PC-9 (cell line): ENCODE data around the gene FOXK1. TPM values are rescaled to one million over a fixed set of nuclear protein-coding genes. Genes with fewer than 3 reads are reported as not detected.

Experiments used
- BruUV-seq: library from RNA; stranded (reverse); fragments of 400-500 nt; replicated peaks from 2 replicates; lab custom pipeline; 2021; lab: Mats Ljungman, UMichigan
- CTCF ChIA-PET: fragments of 300-600 bp; sonication (Branson Sonifier 250); formaldehyde crosslinking; loops from one replicate; lab custom pipeline; 2022; ENCODE audit warnings: antibody characterized with exemption; lab: Charles Lee
- POLR2A ChIA-PET: fragments of 300-600 bp; sonication (Branson Sonifier 250); formaldehyde crosslinking; loops from one replicate; lab custom pipeline; 2022; ENCODE audit warnings: antibody characterized with exemption; ENCODE audit not compliant: unreplicated experiment; lab: Charles Lee
- DNase-seq, 2 experiments: peaks; one replicate each; pipeline versions ENCODE4 v3.0.0 to v3.0.0-alpha.2; 2015 to 2022; ENCODE audit warnings: mixed read lengths in 1 of 2
- H2AFZ ChIP-seq: fragments of 200-600 bp; sonication (generic); 2 replicates; pipeline ENCODE4 v1.8.1; 2017; ENCODE audit warnings: antibody characterized with exemption
- H3F3A ChIP-seq: fragments of 200-600 bp; sonication (generic); 2 replicates; pipeline ENCODE4 v1.8.1; 2017; ENCODE audit warnings: antibody characterized with exemption, mild to moderate bottlenecking, low read depth; ENCODE audit not compliant: insufficient read depth
- H3K27ac ChIP-seq: fragments of 200-600 bp; sonication (generic); 2 replicates; pipeline ENCODE4 v1.6.1; 2016; ENCODE audit warnings: mixed run types
- H3K27me3 ChIP-seq: fragments of 200-600 bp; sonication (generic); 2 replicates; pipeline ENCODE4 v1.6.1; 2016; ENCODE audit warnings: low read depth, mixed run types; ENCODE audit not compliant: insufficient read depth
- H3K36me3 ChIP-seq: fragments of 200-600 bp; sonication (generic); 2 replicates; pipeline ENCODE4 v1.6.1; 2016; ENCODE audit warnings: low read depth, mixed run types
- H3K4me1 ChIP-seq: fragments of 200-600 bp; sonication (generic); replicated peaks from 2 replicates; pipeline ENCODE4 v1.6.1; 2016; ENCODE audit warnings: mixed run types; ENCODE audit not compliant: insufficient read depth
- H3K4me2 ChIP-seq: fragments of 200-600 bp; sonication (generic); 2 replicates; pipeline ENCODE4 v1.6.1; 2017; ENCODE audit warnings: mixed run types
- H3K4me3 ChIP-seq: fragments of 200-600 bp; sonication (generic); 2 replicates; pipeline ENCODE4 v1.6.1; 2016; ENCODE audit warnings: mixed run types
- H3K79me2 ChIP-seq: fragments of 200-600 bp; sonication (generic); 2 replicates; pipeline ENCODE4 v1.6.1; 2017; ENCODE audit warnings: low read depth, mixed run types
- H3K9me2 ChIP-seq: fragments of 200-600 bp; sonication (generic); 2 replicates; pipeline ENCODE4 v1.8.1; 2017; ENCODE audit warnings: mild to moderate bottlenecking; ENCODE audit not compliant: insufficient read depth
- H3K9me3 ChIP-seq: fragments of 200-600 bp; sonication (generic); 2 replicates; pipeline ENCODE4 v1.8.1; 2016; ENCODE audit warnings: low read depth; ENCODE audit not compliant: insufficient read depth
- H4K20me1 ChIP-seq: fragments of 200-600 bp; sonication (generic); 2 replicates; pipeline ENCODE4 v1.8.1; 2017; ENCODE audit not compliant: insufficient read depth
- EZH2 ChIP-seq: fragments of 200-600 bp; sonication (generic); IDR thresholded peaks from 2 replicates; pipeline ENCODE4 v1.8.0; 2017; ENCODE audit warnings: antibody characterized with exemption, low read depth
- intact Hi-C: fragments of 100-400 bp; cut with micrococcal nuclease; formaldehyde crosslinking; loops from one replicate; pipeline ENCODE4 v1.10.0; 2022; ENCODE audit not compliant: unreplicated experiment
- total RNA-seq: library from RNA; stranded (reverse); gene quantifications from 2 replicates; pipeline ENCODE4 v1.2.3, GENCODE V29; 2021
- TF ChIP-seq, protein P1 (sequence below): fragments of 200-600 bp; sonication (generic); conservative IDR thresholded peaks from 2 replicates; pipeline ENCODE4 v1.6.1; 2017; ENCODE audit warnings: mixed run types, antibody characterized with exemption, mild to moderate bottlenecking, moderate library complexity

FOXK1 gene
- total RNA-seq, 1 experiment from 2014 or later, result 68.1 TPM

GRCh38 chr7:4747746-4748145 is 65.7 kb downstream of the FOXK1 start:
- H3K79me2 ChIP-seq, result peaks cover 58% of the 10 kb centered on the region
- 0 out of 2 replicates have a peak, but pooled peaks cover 12% of the 10 kb centered on the region for H3K36me3 ChIP-seq
- H3K27me3 ChIP-seq, result no peaks in the 10 kb centered on the region
- no peak overlapping the region for H3K4me2 ChIP-seq
- no peak overlapping the region for H2AFZ ChIP-seq
- no peak overlapping the region for H3K4me3 ChIP-seq
- CTCF ChIA-PET, result interaction anchor here (0.6 kb wide), 1 partner anchor 1880 kb away, joined by 8 read pairs; no protein-coding TSS in a partner anchor
- H3K9me3 ChIP-seq, result no peaks in the 10 kb centered on the region
- POLR2A ChIA-PET, result no interaction called here
- H3K27ac ChIP-seq, result no peak overlapping the region
- H4K20me1 ChIP-seq, result peaks cover 24% of the 10 kb centered on the region
- no peaks in the 10 kb centered on the region for H3K9me2 ChIP-seq
- H3K4me1 ChIP-seq, result peaks cover 34% of the 10 kb centered on the region
- H3F3A ChIP-seq, result peaks cover 40% of the 10 kb centered on the region
- DNase-seq, result no peak
- TF ChIP-seq, protein P1, sequence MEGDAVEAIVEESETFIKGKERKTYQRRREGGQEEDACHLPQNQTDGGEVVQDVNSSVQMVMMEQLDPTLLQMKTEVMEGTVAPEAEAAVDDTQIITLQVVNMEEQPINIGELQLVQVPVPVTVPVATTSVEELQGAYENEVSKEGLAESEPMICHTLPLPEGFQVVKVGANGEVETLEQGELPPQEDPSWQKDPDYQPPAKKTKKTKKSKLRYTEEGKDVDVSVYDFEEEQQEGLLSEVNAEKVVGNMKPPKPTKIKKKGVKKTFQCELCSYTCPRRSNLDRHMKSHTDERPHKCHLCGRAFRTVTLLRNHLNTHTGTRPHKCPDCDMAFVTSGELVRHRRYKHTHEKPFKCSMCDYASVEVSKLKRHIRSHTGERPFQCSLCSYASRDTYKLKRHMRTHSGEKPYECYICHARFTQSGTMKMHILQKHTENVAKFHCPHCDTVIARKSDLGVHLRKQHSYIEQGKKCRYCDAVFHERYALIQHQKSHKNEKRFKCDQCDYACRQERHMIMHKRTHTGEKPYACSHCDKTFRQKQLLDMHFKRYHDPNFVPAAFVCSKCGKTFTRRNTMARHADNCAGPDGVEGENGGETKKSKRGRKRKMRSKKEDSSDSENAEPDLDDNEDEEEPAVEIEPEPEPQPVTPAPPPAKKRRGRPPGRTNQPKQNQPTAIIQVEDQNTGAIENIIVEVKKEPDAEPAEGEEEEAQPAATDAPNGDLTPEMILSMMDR, result no peak
- TF ChIP-seq EZH2, result no peak
- BruUV-seq, result no TSS peak
- intact Hi-C loops, result no loop called here

- peaks cover 29% of the 10 kb centered on the region for H3K4me1 ChIP-seq
- H3K36me3 ChIP-seq, result 0 out of 2 replicates have a peak, but pooled peaks cover 8% of the 10 kb centered on the region
- H3K27ac ChIP-seq, result no peak overlapping the region
- peaks cover 28% of the 10 kb centered on the region for H4K20me1 ChIP-seq
- CTCF ChIA-PET, result interaction anchor here (0.6 kb wide), 1 partner anchor 1881 kb away, joined by 8 read pairs; no protein-coding TSS in a partner anchor
- no peaks in the 10 kb centered on the region for H3K9me3 ChIP-seq
- intact Hi-C loops, result no loop called here
- no peak for TF ChIP-seq EZH2
- TF ChIP-seq, protein P1, result no peak
- H2AFZ ChIP-seq, result no peak overlapping the region
- no TSS peak for BruUV-seq
- no peak overlapping the region for H3K4me2 ChIP-seq
- H3K4me3 ChIP-seq, result no peak overlapping the region
- peaks cover 39% of the 10 kb centered on the region for H3F3A ChIP-seq
- POLR2A ChIA-PET, result no interaction called here
- H3K9me2 ChIP-seq, result no peaks in the 10 kb centered on the region
- H3K27me3 ChIP-seq, result no peaks in the 10 kb centered on the region
- peaks cover 53% of the 10 kb centered on the region for H3K79me2 ChIP-seq
- no peak for DNase-seq
These were observed 66.2 kb downstream of the FOXK1 start for GRCh38 chr7:4748231-4748681.

- Histone ChIP-seq H3K4me1 (peaks cover 17% of the 10 kb centered on the region), H3K4me2 (no peak overlapping the region), H3F3A (peaks cover 30% of the 10 kb centered on the region), H3K9me2 (no peaks in the 10 kb centered on the region), H3K27me3 (no peaks in the 10 kb centered on the region), H3K36me3 (peaks cover 11% of the 10 kb centered on the region; the same call in 1 of the 2 replicates), H4K20me1 (peaks cover 39% of the 10 kb centered on the region), H3K27ac (no peak overlapping the region), H2AFZ (no peak overlapping the region), H3K4me3 (no peak overlapping the region), H3K9me3 (no peaks in the 10 kb centered on the region), H3K79me2 (peaks cover 48% of the 10 kb centered on the region)
- TF ChIP-seq EZH2, result no peak
- ChIA-PET POLR2A (interaction anchor here (0.7 kb wide), 1 partner anchor 24 kb away, joined by 5 read pairs; no protein-coding TSS in a partner anchor), CTCF (interaction anchor here (0.6 kb wide), 1 partner anchor 1267 kb away, joined by 3 read pairs; no protein-coding TSS in a partner anchor)
- BruUV-seq, result no TSS peak
- DNase-seq, result no peak
- intact Hi-C loops, result no loop called here
These were observed 67.3 kb downstream of the FOXK1 start for GRCh38 chr7:4749363-4749762.
